SH-SY5Y (cell line): ENCODE results near the gene PPP2R2C.

Source experiments
- GATA2 ChIP-seq: IDR thresholded peaks from 2 replicates; pipeline ENCODE4 v1.6.1; 2011; ENCODE audit warnings: mild to moderate bottlenecking, low read depth, low read length
- GATA3 ChIP-seq: IDR thresholded peaks from 2 replicates; pipeline ENCODE4 v1.6.1; 2011; ENCODE audit warnings: low read depth, mild to moderate bottlenecking, low read length, moderate library complexity

DNA sequence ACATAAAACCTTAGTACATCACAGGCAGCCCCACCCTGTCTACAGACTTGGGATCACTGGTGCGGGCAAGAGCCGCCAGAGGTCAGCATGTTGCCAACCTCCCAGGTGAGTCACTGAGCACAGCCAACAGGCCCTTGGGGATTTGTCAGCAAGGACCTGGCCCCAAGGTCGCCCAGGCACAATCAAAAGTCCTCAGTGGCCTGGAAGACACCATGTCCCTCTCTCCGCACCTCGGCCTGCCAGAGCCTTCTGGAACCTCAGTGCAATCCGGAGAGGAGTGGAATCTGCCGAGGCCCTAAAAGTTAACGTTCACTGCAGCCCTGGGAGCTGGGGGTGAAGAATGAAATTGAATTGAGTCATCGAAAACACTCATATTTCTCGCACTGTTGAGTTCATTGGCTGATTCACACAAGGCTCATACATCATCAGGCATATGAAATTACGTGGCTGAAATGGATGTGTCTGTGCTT is 128.4 kb downstream of the PPP2R2C start:
- no peak for TF ChIP-seq GATA2
- TF ChIP-seq GATA3 = no peak
